ENCODE measurements around the gene DERL2. TPM values are rescaled to one million over a fixed set of nuclear protein-coding genes. Genes with fewer than 3 reads are reported as not detected.
"Not testable (repeated sequence)": the region's sequence is repeated elsewhere in the genome, so short reads cannot be mapped to it uniquely, and the experiment has no call there.

DERL2 gene
- total RNA-seq, 4 donors from 2014 or later: 23.8 to 48.5 (median 26.2) TPM

GRCh38 chr17:5437721-5438317, 48.2 kb downstream of the DERL2 start:
- Histone ChIP-seq H3K4me3 (peak overlapping the region; percentile 60 to 69), H3K27me3 (no peaks in the 10 kb centered on the region), H3K4me1 (peaks cover 0 to 41% (median 7%) of the 10 kb centered on the region in 3 donors), H3K9me3 (no peaks in the 10 kb centered on the region), H3K36me3 (peaks cover 0 to 58% of the 10 kb centered on the region in 2 donors), H3K27ac (peak overlapping the region in 2 of 4 donors; percentile 82 to 83)
- 55 to 63% methylated on average over 4 to 5 of the region's 5 CpGs for WGBS, 2 donors (ENCODE audit: low coverage in 1 of 2)
- TF ChIP-seq POLR2AphosphoS5 (IDR thresholded peaks at IDR 0.05) (no peak), EP300 (IDR thresholded peaks at IDR 0.05) (no peak), POLR2A (IDR thresholded peaks at IDR 0.05) (no peak)
- TF ChIP-seq, protein P1, sequence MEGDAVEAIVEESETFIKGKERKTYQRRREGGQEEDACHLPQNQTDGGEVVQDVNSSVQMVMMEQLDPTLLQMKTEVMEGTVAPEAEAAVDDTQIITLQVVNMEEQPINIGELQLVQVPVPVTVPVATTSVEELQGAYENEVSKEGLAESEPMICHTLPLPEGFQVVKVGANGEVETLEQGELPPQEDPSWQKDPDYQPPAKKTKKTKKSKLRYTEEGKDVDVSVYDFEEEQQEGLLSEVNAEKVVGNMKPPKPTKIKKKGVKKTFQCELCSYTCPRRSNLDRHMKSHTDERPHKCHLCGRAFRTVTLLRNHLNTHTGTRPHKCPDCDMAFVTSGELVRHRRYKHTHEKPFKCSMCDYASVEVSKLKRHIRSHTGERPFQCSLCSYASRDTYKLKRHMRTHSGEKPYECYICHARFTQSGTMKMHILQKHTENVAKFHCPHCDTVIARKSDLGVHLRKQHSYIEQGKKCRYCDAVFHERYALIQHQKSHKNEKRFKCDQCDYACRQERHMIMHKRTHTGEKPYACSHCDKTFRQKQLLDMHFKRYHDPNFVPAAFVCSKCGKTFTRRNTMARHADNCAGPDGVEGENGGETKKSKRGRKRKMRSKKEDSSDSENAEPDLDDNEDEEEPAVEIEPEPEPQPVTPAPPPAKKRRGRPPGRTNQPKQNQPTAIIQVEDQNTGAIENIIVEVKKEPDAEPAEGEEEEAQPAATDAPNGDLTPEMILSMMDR (IDR thresholded peaks at IDR 0.05): no peak
- ATAC-seq: no peak

GRCh38 chr17:5435781-5436315, 50.1 kb downstream of the DERL2 start:
- Histone ChIP-seq H3K36me3 (peaks cover 0 to 71% of the 10 kb centered on the region in 2 donors), H3K4me1 (peaks cover 0 to 41% (median 7%) of the 10 kb centered on the region in 3 donors)
- H3K9me3 ChIP-seq, H3K27me3 ChIP-seq, H3K4me3 ChIP-seq, ATAC-seq, H3K27ac ChIP-seq: not testable (repeated sequence)
- WGBS, 2 donors (ENCODE audit: low coverage in 1 of 2): 75 to 100% methylated on average over 4 to 7 of the region's 12 CpGs

GRCh38 chr17:5434984-5435383, 51.0 kb downstream of the DERL2 start:
- H3K9me3 ChIP-seq: no peaks in the 10 kb centered on the region
- no peak for ATAC-seq
- no peak overlapping the region for H3K4me3 ChIP-seq
- no peaks in the 10 kb centered on the region for H3K27me3 ChIP-seq
- H3K4me1 ChIP-seq: peaks cover 0 to 39% (median 7%) of the 10 kb centered on the region in 3 donors
- H3K27ac ChIP-seq: no peak overlapping the region
- no peak for TF ChIP-seq POLR2A (IDR thresholded peaks at IDR 0.05)
- TF ChIP-seq, protein P1 (IDR thresholded peaks at IDR 0.05): no peak
- no peak for TF ChIP-seq EP300 (IDR thresholded peaks at IDR 0.05)
- no peak for TF ChIP-seq POLR2AphosphoS5 (IDR thresholded peaks at IDR 0.05)
- peaks cover 0 to 80% of the 10 kb centered on the region in 2 donors for H3K36me3 ChIP-seq
- WGBS, 2 donors (ENCODE audit: low coverage in 1 of 2): 57 to 69% methylated on average over 1 to 2 of the region's 2 CpGs

DNA sequence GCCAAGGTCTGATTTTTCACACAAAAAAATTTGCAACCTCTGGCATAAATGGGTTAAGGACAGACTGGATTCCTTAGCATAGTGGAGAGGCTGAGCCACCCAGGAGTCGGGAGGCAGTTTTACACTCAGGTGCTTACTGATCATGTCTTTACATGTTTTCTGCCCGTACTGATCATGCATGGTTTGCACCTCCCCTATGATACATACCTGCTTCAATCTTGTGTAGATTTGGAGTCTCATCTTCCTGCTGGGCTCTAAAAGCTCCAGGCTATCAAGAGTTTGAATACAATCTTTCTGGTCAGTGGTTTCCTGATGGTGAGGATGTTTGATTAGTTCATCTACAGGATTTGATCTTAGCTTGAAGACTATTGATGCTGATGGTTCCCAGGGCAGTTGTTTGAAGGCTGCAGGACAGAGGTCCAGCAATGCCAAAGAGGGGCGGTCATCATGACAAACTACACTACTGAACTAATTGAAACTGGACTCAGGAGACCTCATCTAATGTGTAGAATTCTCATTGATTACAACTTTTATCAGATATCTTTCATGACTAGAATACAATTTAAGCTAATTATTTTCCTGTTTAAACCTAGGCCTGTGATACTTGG, 53.9 kb downstream of the DERL2 start:
- no peak for TF ChIP-seq EP300 (IDR thresholded peaks at IDR 0.05)
- no peak for TF ChIP-seq POLR2AphosphoS5 (IDR thresholded peaks at IDR 0.05)
- TF ChIP-seq, protein P1 (IDR thresholded peaks at IDR 0.05): no peak
- TF ChIP-seq POLR2A (IDR thresholded peaks at IDR 0.05): no peak
- 71 to 90% methylated on average over 2 to 3 of the region's 3 CpGs for WGBS, 2 donors (ENCODE audit: low coverage in 1 of 2)
- Histone ChIP-seq H3K36me3 (peaks cover 0 to 100% of the 10 kb centered on the region in 2 donors), H3K27ac (no peak overlapping the region), H3K4me1 (peaks cover 0 to 16% (median 0%) of the 10 kb centered on the region in 3 donors), H3K4me3 (no peak overlapping the region), H3K27me3 (no peaks in the 10 kb centered on the region), H3K9me3 (no peaks in the 10 kb centered on the region)
- ATAC-seq: no peak

GRCh38 chr17:5431234-5431633, 54.7 kb downstream of the DERL2 start:
- H3K4me1 ChIP-seq, ATAC-seq, H3K27me3 ChIP-seq, H3K9me3 ChIP-seq, H3K4me3 ChIP-seq, H3K27ac ChIP-seq: not testable (repeated sequence)
- WGBS, 2 donors (ENCODE audit: low coverage in 1 of 2): 60 to 80% methylated on average over 1 of the region's 5 CpGs
- H3K36me3 ChIP-seq: peaks cover 0 to 100% of the 10 kb centered on the region in 2 donors

All from gastroesophageal sphincter (tissue), 4 donors.